GM19025 (cell line): ENCODE measurements around the gene TCF19.

Experiments
- ATAC-seq: cut with Tn5 transposase; IDR thresholded peaks from one replicate; pipeline ENCODE4 v1.9.1; 2021; ENCODE audit warnings: mild to moderate bottlenecking, low read depth, moderate library complexity; ENCODE audit not compliant: unreplicated experiment

The TCF19 gene, protein sequence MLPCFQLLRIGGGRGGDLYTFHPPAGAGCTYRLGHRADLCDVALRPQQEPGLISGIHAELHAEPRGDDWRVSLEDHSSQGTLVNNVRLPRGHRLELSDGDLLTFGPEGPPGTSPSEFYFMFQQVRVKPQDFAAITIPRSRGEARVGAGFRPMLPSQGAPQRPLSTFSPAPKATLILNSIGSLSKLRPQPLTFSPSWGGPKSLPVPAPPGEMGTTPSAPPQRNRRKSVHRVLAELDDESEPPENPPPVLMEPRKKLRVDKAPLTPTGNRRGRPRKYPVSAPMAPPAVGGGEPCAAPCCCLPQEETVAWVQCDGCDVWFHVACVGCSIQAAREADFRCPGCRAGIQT

DNA sequence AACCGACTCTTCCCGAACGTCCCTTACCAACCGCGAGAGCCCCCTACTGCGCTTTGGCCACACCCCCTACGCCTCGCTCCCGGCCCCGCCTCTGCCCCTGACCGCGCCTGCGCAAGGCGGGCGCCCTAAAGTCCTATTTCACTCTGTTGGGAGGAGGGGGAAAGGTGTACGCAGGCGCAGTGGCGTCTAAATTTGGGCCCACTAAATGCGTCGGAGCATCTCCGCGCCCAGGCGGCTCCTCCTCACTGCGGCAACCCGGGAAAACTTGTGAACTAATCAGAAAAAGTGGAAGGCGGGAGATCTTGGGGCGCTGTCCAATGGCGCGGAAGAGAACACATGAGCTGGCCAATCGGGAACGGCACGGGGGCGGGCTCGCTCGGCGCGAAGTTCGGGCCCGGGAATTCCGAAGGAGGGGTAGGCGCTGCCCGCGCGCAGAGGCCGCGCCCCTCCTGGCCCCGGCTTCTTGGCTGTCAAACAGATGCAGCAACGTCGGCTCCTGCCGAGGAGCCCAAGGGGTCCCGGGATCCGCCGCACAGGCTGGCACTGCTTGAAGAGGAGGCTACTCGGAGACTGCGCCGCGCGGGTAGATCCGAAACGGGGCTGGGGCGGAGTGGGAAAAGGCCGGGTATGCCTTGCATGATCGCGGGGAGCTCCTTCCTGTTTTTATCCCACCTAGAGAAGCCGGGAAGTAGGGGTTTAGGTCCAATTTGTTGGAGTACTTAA lies at the start of gene TCF19:
TCF19 (plus strand) TSS at position 450 of the 723 bp plus-strand sequence. CDS start 881 bp downstream, outside the sequence.
- ATAC-seq: peak; percentile 83

DNA sequence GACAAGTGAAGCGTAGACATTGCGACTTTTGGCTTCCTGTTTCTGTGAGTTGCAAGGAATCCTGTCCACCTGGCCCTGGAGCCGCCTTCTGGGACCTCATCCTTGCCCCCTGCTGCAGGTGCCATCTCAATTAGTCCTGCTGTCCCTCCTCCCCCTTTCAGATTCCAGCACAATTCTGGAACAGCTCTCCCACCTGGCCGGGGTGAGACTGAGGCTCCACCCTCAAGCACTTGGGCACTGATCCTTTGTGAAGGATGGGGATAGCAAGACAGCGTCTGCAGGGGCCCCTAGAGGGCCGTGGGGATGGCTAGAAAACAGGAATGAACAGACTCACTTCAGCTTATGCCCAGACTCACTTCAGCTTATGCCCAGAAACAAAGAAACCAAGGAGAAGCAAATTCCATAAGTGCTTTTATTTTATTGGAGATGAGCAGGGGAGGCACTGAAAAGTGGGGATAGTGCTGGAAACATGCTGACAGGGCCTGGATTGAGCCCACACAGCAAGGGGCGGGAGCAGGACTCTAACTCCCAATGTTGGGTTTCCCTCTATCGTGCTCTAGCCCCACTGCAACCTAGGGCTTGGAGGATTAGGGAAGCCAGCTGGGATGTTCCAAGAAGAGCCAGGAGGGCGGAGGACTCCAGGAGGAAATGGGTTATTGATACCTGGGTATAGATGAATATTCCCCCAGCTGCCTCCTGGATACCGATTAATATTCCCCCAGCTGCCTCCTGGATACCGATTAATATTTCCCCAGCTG lies 47.4 kb upstream of the TCF19 start:
- ATAC-seq: no peak

DNA sequence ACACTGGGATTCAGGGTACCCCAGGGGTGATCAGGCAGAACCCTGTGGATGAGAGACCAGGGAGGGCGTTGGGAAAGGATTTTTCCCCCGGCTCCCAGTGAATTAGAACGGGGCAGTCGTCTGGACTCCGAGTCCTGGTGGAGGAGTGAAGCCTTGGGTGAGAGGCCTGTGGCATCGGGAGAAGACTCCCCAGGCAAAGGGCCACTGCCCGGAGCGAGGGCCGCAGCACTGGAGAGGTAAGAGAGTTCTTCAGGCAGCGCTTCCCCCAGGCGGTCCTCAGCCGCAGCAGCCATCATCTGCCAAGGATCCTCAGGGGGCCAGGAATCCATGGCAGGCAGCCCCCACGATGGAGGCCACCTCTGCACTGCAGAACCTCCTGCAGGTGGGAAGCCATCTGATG lies 46.7 kb upstream of the TCF19 start:
- no peak for ATAC-seq

DNA sequence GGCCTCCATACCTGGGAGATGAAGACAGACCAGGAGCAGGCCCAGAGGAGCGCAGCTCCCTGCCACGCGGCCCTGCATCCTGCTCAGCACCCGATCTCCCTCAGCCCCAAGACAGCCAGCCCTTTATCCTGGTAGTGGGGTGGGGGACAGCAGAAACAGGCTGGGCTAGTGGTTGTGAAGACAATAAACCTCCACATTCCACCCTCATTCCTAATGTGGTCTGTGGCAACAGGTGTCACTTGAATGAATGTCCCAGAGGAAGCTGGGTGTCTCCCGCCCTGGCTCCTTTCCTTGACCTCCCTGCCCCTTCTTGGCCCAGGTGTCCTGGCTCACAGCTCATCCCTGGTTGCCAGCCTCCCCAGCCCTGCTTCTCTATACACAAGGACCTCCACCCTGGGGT lies 45.9 kb upstream of the TCF19 start, which contains the start of gene C6orf15:
C6orf15 (minus strand) TSS at position 98 of the 400 bp plus-strand sequence; CDS start at position 78, 20 bp downstream.
- no peak for ATAC-seq

DNA sequence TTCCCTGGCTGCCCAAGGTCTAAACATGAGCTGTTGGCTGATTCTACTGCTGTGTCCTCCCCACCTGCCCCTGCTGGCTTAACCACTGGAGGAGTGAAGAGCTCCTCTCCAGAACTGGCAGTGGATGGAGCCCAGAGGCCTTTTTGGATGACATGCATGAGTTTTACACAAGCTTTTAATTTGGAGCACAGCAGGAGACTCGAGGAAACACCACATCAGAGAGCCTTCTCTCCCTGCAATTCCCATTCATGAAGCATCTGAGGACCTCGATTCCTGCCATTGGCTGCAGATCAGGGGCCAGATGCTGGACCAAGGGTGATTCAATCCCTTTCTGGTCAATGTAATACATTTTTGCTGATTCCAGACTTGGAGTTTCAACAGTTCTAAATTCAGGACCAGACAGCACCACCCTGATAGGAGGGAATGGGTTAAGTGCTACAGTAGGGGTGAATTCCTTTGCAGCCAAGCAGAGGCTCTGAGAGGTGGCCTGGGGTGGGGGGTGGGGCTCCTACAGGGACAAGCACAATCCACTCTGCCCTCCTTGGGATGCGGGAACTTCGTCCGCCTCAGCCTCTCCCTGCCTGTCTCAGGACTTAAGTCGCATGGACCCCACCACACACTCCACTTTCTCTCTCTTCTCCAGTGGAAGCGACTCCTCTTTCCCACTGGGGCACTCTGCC lies 44.4 kb upstream of the TCF19 start:
- ATAC-seq: no peak

DNA sequence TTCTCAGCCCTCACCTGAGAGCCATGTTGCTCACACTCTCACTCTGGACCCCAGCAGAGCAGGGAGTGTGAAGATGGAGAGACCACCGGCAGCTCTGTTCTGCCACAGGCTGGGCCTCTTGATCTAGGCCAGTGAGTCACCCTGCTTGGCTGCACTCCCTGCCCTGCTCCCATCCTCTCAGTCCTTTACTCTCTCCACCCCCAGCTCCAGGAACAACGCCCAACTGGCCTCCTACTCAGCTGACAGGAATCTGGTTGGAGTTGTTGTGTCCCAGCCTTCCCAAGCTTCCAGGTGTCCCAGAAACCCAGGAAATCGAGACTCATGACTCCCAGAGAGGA lies 43.9 kb upstream of the TCF19 start, which contains the start of gene PSORS1C1:
PSORS1C1 (plus strand) TSS at position 260 of the 338 bp plus-strand sequence. CDS start 14,833 bp downstream, outside the sequence.
- ATAC-seq: no peak

DNA sequence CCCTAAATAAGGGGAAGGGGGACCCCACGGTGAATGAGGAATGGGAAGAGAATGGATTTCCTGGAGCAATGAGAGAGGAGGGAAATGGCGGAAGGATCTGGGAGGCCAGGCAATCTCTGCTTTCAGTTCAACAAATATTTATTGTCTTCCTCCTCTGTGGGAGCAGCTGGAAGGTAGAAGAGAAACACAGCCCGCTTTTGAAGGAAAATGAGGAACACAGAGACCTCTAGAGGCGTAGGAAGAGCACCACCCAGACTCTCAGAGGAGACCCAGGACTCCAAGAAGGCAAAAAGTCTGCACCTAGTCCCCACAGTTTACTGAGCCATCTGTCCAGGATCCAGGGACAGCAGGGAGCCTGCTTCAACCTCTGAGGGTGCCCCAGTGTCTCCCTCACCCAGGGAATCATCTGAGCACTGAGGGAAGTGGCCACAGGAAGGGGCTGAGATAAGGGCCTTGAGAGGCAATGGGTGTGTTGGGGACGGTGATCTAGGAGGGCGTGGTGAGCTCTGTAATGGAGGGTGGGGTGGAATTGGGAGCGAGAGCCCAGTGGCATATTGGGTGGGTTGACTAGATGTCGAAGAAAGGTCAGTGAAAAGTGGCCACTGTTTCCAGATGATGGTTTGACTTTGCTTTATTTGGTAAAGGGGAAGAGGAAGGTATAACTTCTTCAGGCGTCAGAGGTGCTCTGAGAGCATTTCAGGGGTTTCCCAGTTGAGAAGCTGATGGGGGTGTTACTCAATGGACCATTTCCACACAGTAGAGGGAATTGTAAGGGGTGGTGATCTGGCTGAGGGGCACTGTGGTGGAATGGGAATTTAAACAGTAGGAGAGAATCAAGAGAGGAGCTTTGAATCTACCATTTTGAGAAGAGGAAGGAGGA lies 43.2 kb upstream of the TCF19 start:
- no peak for ATAC-seq

DNA sequence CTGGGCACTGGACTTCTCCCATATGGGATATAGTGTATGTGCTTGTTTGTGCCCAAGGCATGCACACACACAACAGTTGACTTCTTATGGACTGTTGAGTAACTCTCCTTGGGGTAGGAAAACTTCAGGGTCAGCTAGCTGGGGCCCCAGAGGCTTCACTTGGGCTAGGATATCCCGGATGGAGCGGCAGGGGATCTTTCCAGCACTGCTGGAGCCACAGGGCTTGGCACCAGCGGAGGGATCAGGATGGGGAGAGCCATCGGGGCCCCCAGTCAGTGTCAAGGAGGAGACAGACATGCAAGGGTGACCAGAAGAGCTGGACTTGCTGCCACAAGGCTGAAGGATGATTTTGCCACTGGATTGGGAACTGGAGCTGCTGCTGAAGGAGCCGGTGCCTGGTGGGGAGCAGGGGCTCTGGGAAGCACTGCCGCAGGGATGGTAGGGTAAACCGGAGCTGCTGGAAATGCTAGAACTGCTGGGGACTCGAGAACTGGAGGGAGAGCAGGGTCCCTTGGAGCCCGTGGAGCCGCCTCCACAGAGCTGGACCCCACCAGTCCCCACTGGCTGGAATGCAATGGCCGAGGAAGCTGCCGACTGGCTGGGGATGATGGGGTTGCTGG lies 42.3 kb upstream of the TCF19 start:
- no peak for ATAC-seq

DNA sequence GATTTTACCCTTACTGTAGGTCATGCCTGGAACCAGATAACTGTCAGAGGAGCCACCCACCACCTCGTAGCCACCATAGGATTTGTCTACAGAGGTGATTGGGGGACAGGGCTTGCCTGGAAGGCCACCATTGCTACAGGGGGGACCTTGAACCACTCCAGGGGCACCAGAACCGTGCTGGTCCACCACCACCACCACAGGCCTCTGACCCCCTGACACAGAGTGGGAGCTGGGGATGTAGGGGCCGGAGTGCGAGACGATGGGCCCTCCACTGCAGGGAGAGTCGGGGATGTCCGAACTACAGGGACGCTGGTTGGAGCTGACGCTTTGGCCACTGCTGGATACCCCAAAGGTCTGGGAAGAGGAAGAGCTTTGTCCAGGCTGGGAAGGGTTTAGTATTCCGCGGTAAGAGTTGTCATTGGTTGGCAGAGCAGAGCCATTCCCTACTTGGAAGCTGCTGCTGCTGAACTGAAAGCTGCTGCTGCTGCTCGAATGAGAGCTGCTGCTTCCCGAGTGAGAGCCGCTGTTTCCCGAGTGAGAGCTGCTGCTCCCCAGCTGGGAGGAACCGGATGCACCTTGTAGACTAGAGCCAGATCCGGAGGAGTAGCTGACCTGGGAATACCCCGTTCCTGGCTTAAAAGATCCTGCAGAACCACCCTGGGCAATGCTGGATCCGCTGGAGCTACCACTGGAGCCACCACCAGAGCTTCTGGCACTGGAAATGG lies 41.6 kb upstream of the TCF19 start:
- no peak for ATAC-seq

DNA sequence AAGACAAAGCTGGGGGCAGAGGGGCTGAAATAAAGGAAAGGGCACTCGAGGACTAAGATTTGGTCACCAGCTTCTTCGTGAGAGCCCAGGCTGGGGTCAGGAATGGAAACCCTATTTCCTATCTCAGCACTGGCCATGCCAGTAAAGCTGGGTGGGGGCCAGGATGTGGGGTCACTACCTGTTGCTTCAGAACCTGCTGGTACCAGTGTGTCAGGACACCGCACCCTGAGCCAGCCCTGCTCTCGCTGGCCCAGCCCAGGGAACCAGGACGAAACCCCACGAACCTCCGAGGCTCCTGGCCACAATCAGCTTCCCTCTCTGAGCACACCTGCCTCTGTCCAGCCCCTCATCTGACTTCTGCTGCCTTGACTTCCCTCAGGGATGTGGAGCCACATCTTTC lies 40.2 kb upstream of the TCF19 start:
- no peak for ATAC-seq

DNA sequence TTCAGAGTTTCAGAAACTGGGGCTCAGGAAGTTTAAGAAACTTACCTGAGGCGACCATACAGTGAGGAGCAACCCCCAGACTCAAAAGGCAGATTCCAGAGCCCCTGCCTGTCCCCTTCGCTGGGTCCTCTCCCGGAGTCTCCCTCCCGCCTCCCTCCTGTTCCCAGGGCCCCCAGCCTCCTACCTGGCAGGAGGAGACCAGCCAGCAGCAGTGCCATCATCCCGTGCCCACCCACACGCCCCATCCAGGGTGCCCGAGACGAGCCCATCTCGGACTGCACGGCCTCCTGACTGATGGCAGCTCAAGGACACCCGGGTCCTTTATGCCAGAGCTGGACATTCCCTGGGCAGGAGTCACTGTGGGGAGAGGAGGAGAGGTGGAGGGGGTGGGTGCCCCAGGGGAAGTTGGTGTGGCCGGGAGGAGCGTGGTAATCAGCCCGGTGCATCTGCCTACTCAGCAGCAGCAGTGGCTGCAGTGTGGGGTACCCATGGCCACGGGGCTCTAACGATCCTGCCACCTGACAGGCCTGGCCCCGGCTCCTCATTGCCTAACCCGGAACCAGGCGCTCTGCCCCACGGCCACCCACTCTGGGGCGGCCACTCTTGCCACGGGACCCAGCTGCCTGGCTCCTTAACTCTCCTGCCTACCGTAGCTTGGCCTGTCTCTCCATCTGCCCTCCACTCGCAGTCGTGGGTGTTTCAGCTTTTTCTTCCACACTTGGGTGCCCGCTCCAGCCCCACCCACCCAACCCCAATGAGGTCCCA lies 38.1 kb upstream of the TCF19 start, which contains the start of gene CDSN:
CDSN (minus strand) TSS at position 296 of the 765 bp plus-strand sequence; CDS start at position 269, 27 bp downstream.
- no peak for ATAC-seq

DNA sequence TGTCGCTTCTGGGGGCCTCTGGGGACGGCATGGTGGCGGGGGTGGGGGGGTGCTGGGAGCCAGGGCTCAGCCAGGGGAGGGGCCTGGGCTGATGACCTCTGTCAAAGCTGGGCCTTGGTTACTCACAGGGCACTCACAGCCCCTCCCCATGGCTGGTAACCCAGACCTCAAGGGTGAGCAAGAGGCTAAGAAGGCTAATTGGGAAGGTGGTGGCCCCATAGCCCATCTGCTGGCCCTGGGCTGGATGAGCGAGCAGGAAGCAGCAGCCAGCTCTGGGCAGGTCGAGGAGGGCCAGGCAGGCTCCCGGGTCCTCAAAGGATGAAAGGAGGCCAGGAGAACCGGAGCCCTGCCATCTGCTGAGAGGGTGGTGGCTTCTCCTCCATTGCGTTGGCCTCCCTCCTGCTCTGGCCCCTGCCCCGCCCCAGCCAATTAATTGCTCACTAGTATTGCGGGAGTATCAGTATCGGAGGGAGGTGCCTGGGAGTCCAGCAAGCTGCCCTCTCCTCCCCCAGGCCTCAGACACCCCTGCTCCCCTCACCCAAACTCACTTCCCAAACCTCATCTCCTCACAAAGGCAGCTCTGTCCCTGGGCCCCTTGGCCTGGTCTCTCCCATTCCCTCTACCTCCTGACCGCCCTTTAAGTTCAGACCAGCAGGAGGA lies 37.1 kb upstream of the TCF19 start:
- no peak for ATAC-seq

DNA sequence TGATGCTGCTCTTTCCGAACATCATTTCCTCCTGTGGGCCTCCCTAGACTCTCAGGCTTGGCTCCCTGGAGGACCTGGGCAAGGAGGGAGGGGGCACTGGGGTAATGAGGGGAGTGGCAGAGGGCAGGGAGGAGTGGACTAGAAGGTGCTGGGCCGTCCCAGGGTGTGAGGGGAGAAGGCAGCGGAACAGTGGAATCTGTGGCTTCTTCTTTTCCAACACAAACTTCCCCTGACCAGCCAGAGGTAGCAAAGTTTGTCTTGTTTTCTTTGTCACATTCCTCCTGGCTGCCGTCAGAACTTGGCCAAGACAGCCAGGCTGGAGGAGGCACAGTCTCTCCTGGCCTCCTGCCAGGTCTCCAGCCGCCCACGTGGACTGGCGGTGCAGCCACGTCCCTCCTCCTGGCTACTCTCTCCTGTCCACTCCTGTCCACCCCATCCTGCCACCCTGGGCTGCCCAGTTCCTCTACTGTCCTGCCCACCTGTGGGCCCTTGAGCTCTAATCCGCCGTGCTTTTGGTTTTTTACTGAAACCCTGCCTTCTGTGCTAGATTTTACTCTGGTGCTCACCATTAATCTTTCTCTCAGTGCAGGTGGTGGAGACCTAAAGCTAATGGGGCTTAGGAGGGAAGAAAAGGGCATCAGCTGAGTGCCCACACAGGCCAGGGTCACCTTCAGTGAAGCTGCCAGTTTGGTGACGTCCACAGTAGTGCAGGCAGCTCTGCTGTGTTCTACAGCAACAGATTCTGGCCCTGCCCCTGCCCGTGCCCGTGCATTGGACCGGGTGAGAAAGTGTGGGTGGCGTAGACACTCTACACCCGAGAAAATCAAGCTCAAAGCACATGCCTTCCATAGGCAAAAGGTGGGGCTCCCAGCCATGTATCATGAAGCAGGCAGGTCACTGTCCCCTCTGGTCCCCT lies 35.3 kb upstream of the TCF19 start:
- ATAC-seq: no peak

DNA sequence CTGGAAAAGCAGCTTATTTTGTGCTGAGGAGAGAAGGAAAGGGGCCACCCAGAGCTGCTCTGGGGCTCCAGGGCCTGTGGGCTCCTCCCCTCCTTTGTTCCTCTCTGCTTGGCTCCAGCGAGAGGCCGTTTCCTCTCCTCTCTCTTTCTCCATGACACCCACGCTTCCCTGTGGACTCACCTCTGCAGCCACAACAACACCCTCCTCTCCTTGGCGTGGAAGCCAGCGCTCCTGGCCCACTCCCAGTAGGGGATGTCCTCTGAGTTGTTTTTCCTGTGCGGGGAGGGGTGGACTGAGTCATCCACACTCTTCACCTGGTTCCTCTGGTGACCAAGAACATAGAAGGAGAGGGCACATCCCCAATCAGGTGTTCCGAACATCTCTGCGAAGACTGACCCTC lies 33.2 kb upstream of the TCF19 start:
- ATAC-seq: no peak

DNA sequence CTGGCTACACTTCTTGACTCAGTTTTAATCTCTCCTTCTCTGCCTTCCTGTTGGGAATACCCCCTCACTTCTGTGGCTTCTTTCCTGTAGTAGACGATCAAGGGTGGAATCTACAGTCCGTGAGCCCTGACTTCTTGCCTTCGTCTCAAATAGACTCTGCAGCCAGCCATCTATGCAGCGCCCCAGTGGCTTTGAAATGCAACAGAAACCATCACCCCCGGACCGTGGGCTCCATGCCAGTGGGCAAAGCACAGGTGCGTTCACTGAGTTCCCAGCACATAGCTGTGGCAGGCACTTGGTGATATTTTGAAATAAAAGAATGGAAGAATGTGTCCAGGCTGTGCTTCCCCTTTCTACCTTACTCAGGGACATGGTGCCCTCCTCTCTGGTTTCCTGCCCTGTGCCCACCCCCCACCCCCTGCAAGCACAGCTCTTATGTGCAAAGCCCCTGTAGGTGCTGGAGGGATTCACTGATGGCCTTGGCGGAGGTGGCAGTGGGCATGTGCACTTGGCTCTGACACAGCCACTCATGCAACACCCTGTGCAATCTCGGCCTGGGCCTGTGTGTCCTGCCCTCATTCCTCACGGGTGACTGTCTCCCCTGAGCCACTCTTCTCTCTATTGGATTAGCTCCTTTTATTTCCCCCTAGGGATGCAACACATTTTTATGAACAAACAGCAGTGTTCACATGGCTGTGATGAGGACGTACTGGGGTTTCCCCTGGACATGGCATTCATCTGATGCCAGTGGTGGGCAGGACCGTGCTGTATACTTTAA lies 32.6 kb upstream of the TCF19 start:
- ATAC-seq: no peak
